HepG2 (cell line): ENCODE data around the gene NABP1. TPM values are rescaled to one million over a fixed set of nuclear protein-coding genes. Genes with fewer than 3 reads are reported as not detected.

ENCODE experiments used
- EED ChIP-seq: sonication (generic); formaldehyde crosslinking; IDR thresholded peaks from 2 replicates; pipeline ENCODE4 v1.5.0; 2020; ENCODE audit warnings: mild to moderate bottlenecking, missing genetic modification reagents
- FOXA1 ChIP-seq, 2 experiments: fragments of 450-650 bp in 1 of 2; sonication (generic) in 1 of 2; formaldehyde crosslinking in 1 of 2; IDR thresholded peaks; 2 replicates each; pipeline versions ENCODE4 v1.4.0 to v1.6.1; 2016 to 2020; ENCODE audit warnings: missing genetic modification reagents in 1 of 2
- GPBP1L1 ChIP-seq: sonication (generic); formaldehyde crosslinking; IDR thresholded peaks from 2 replicates; pipeline ENCODE4 v1.5.0; 2020; ENCODE audit warnings: mild to moderate bottlenecking, missing genetic modification reagents
- GTF3A ChIP-seq: sonication (generic); formaldehyde crosslinking; conservative IDR thresholded peaks from 2 replicates; pipeline ENCODE4 v1.4.0; 2020; ENCODE audit warnings: mild to moderate bottlenecking, missing genetic modification reagents
- MBD4 ChIP-seq: IDR thresholded peaks from 2 replicates; pipeline ENCODE4 v1.6.1; 2012; ENCODE audit warnings: low read length, inconsistent platforms, borderline replicate concordance
- NCOA2 ChIP-seq: sonication (generic); formaldehyde crosslinking; IDR thresholded peaks from 2 replicates; pipeline ENCODE4 v1.8.0; 2022; ENCODE audit warnings: inconsistent platforms
- NFATC3 ChIP-seq: sonication (generic); formaldehyde crosslinking; IDR thresholded peaks from 2 replicates; pipeline ENCODE4 v1.5.1; 2020; ENCODE audit warnings: mild to moderate bottlenecking, missing genetic modification reagents
- NFRKB ChIP-seq: fragments of 450-650 bp; IDR thresholded peaks from 2 replicates; pipeline ENCODE4 v1.6.1; 2017
- PAXIP1 ChIP-seq: sonication (generic); formaldehyde crosslinking; conservative IDR thresholded peaks from 2 replicates; pipeline ENCODE4 v1.4.0; 2020; ENCODE audit warnings: mild to moderate bottlenecking, missing genetic modification reagents, moderate library complexity
- POGK ChIP-seq: sonication (generic); formaldehyde crosslinking; conservative IDR thresholded peaks from 2 replicates; pipeline ENCODE4 v1.8.0; 2022; ENCODE audit warnings: mild to moderate bottlenecking, moderate library complexity, missing genetic modification reagents
- SMARCC2 ChIP-seq: fragments of 450-650 bp; IDR thresholded peaks from 2 replicates; pipeline ENCODE4 v1.6.1; 2017; ENCODE audit warnings: antibody characterized with exemption, mild to moderate bottlenecking
- SOX6 ChIP-seq, 2 experiments: fragments of 450-650 bp in 1 of 2; sonication (generic) in 1 of 2; formaldehyde crosslinking in 1 of 2; IDR thresholded peaks; 2 replicates each; pipeline versions ENCODE4 v1.4.0 to v1.6.1; 2017 to 2020; ENCODE audit warnings: antibody characterized with exemption in 1 of 2, mild to moderate bottlenecking in 1 of 2, missing genetic modification reagents in 1 of 2
- TCF7 ChIP-seq: sonication (generic); IDR thresholded peaks from 2 replicates; pipeline ENCODE4 v1.6.1; 2016; ENCODE audit warnings: antibody characterized with exemption, low read depth
- TFDP1 ChIP-seq: IDR thresholded peaks from 2 replicates; pipeline ENCODE4 v1.6.1; 2016; ENCODE audit warnings: missing compliant biosample characterization, missing genetic modification reagents, borderline replicate concordance
- ZFP90 ChIP-seq: sonication (generic); formaldehyde crosslinking; IDR thresholded peaks from 2 replicates; pipeline ENCODE4 v1.8.0; 2022; ENCODE audit warnings: missing genetic modification reagents, mild to moderate bottlenecking, inconsistent platforms, borderline replicate concordance
- ZNF24 ChIP-seq: fragments of 450-650 bp; IDR thresholded peaks from 2 replicates; pipeline ENCODE4 v1.6.1; 2017; ENCODE audit warnings: antibody characterized with exemption, mild to moderate bottlenecking
- ZNF530 ChIP-seq: sonication (generic); formaldehyde crosslinking; IDR thresholded peaks from 2 replicates; pipeline ENCODE4 v1.5.0; 2020; ENCODE audit warnings: low read depth, mild to moderate bottlenecking, missing genetic modification reagents
- ZNF629 ChIP-seq: sonication (generic); formaldehyde crosslinking; conservative IDR thresholded peaks from 2 replicates; pipeline ENCODE4 v1.5.0; 2020; ENCODE audit warnings: missing genetic modification reagents
- polyA plus RNA-seq, 8 experiments: library from polyadenylated mRNA; depleted of rRNA in 3 of 8; stranded (reverse) in 7 of 8; unstranded in 1 of 8; fragments of >200 nt; fragmentation: Illumina TruSeq in 4 of 8; extraction: Trizol in 4 of 8; gene quantifications; 2 replicates each; pipeline versions ENCODE4 v1.2.1 to v1.2.3, GENCODE V29; 2011 to 2016; ENCODE audit warnings: low read depth in 4 of 8, missing spikeins in 1 of 8, mixed read lengths in 1 of 8; ENCODE audit not compliant: insufficient read depth in 1 of 8
- total RNA-seq, 5 experiments: library from RNA; depleted of rRNA; stranded (reverse); fragments of >200 nt; fragmentation: Illumina TruSeq; extraction: Trizol; gene quantifications; 2 replicates each; pipeline ENCODE4 v1.2.3, GENCODE V29; 2016; ENCODE audit warnings: low read depth in 1 of 5
- TF ChIP-seq, protein P1 (sequence below): IDR thresholded peaks from 2 replicates; pipeline ENCODE4 v1.6.1; 2016; ENCODE audit warnings: mild to moderate bottlenecking, missing biosample characterization, missing genetic modification reagents
- TF ChIP-seq, protein P2 (sequence below): sonication (generic); formaldehyde crosslinking; IDR thresholded peaks from 2 replicates; pipeline ENCODE4 v1.9.0; 2021; ENCODE audit warnings: missing genetic modification reagents, borderline replicate concordance

NABP1 gene
- total and polyA plus RNA-seq, 2 of the 13 experiments (the other 11 are each of a cell fraction or from before 2014, with no cell fraction given), result 14.9 to 19.8 TPM

DNA sequence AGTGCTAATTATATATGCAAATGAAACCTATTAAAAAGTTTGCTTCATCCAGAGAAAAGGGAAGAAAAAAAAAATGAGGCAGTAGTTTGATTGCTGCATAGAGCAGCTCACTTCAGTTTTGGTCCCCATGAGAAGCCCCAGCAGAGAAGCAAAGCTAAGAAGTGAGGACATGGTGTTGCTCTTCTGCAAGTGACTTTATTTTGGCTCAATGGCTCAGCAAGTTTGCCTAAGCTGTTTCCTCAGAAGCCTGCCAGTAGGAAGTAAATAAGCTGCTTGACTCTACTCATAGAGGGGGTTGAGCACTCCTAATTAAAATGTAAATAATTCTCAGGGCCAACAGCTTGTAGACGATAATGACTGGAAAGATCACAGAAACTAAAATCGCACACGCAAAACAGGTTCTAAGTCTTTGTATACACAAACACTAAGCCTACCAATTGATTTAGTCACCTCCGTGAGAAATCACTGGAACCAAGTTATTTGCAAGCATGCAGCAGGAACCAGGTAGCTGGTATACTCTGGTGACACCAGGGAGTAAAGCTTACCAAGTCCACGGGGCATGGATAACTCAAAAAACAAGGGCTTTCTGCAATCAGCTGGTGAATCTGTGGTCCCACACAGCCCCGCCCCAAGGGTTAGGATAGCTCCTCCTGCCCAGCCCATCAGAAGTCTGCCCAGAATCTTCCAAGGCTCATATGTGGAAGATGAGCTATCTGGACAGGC, 39.7 kb upstream of the NABP1 start (continued):
- TF ChIP-seq PAXIP1 (peak; percentile 15; the same call in 1 of the 2 replicates), POGK (CRISPR knock-in tag) (0 out of 2 replicates have a peak, but pooled peaks have one; percentile 34), TCF7 (peak; percentile 73), ZFP90 (CRISPR knock-in tag) (0 out of 2 replicates have a peak, but pooled peaks have one; percentile 22), GPBP1L1 (CRISPR knock-in tag) (no peak), EED (CRISPR knock-in tag) (no peak), MBD4 (0 out of 2 replicates have a peak, but pooled peaks have one; percentile 18), ZNF24 (no peak), GTF3A (CRISPR knock-in tag) (no peak), TFDP1 (no peak), NFRKB (no peak), SMARCC2 (no peak), NCOA2 (CRISPR knock-in tag) (no peak), FOXA1 (IDR thresholded peaks at IDR 0.05) (no peak), FOXA1 (CRISPR knock-in tag; IDR thresholded peaks at IDR 0.05) (peak; percentile 31; the same call in 1 of the 2 replicates), SOX6 (IDR thresholded peaks at IDR 0.05) (no peak), SOX6 (CRISPR knock-in tag; IDR thresholded peaks at IDR 0.05) (peak; percentile 55), ZNF629 (CRISPR knock-in tag) (no peak), NFATC3 (CRISPR knock-in tag) (no peak), ZNF530 (CRISPR knock-in tag) (no peak)
- TF ChIP-seq, protein P1, sequence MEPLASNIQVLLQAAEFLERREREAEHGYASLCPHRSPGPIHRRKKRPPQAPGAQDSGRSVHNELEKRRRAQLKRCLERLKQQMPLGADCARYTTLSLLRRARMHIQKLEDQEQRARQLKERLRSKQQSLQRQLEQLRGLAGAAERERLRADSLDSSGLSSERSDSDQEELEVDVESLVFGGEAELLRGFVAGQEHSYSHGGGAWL (CRISPR knock-in tag), result no peak
- TF ChIP-seq, protein P2, sequence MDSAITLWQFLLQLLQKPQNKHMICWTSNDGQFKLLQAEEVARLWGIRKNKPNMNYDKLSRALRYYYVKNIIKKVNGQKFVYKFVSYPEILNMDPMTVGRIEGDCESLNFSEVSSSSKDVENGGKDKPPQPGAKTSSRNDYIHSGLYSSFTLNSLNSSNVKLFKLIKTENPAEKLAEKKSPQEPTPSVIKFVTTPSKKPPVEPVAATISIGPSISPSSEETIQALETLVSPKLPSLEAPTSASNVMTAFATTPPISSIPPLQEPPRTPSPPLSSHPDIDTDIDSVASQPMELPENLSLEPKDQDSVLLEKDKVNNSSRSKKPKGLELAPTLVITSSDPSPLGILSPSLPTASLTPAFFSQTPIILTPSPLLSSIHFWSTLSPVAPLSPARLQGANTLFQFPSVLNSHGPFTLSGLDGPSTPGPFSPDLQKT (CRISPR knock-in tag), result no peak
